Thoracic aorta (tissue), 2 donors: ENCODE measurements around the gene EXOC4. TPM values are rescaled to one million over a fixed set of nuclear protein-coding genes. Genes with fewer than 3 reads are reported as not detected.

ENCODE experiments used
- ATAC-seq: fragments of 150-250 bp; one replicate; pipeline ENCODE4 v1.8.0; 2017; ENCODE audit warnings: low read depth; ENCODE audit not compliant: insufficient number of reproducible peaks, low FRiP score
- DNase-seq: peaks from one replicate; pipeline ENCODE4 v3.0.0-alpha.2; 2020; ENCODE audit warnings: low spot score
- H3K27ac ChIP-seq, 2 donors: fragments of 200-600 bp; sonication (generic); 1 replicate in 1 of 2; 2 replicates in 1 of 2; pipeline ENCODE4 v1.5.1; 2016; ENCODE audit warnings: mild to moderate bottlenecking in 2 of 2, moderate library complexity in 2 of 2
- H3K27me3 ChIP-seq: fragments of 200-600 bp; sonication (generic); replicated peaks from 2 replicates; pipeline ENCODE4 v1.6.0; 2016; ENCODE audit warnings: mild to moderate bottlenecking; ENCODE audit not compliant: insufficient read depth
- H3K36me3 ChIP-seq: fragments of 200-600 bp; sonication (generic); one replicate; pipeline ENCODE4 v1.5.1; 2016
- H3K4me1 ChIP-seq, 2 donors: fragments of 200-600 bp; sonication (generic); 1 replicate in 1 of 2; 2 replicates in 1 of 2; pipeline versions ENCODE4 v1.5.1 to v1.6.0; 2016; ENCODE audit warnings: low read depth in 2 of 2, mild to moderate bottlenecking in 1 of 2; ENCODE audit not compliant: control insufficient read depth in 1 of 2
- H3K4me3 ChIP-seq: fragments of 200-600 bp; sonication (generic); 2 replicates; pipeline ENCODE4 v1.5.1; 2016; ENCODE audit warnings: mild to moderate bottlenecking
- H3K9me3 ChIP-seq: fragments of 200-600 bp; sonication (generic); 2 replicates; pipeline ENCODE4 v1.5.1; 2016
- CTCF ChIP-seq: fragments of 200-600 bp; sonication (generic); IDR thresholded peaks from one replicate; pipeline ENCODE4 v1.5.1; 2019; ENCODE audit warnings: antibody characterized with exemption
- total RNA-seq, 2 donors: library from RNA; depleted of rRNA; stranded (reverse); fragments of >200 nt; gene quantifications; one replicate each; pipeline versions ENCODE4 v1.1.0 to v1.2.3, GENCODE V29; 2016

Gene EXOC4
- total RNA-seq, 2 donors from 2014 or later = 65.3 to 72.8 TPM

- DNase-seq (no peak), ATAC-seq (no peak)
- Histone ChIP-seq H3K27ac (no peak overlapping the region), H3K9me3 (no peaks in the 10 kb centered on the region), H3K27me3 (no peaks in the 10 kb centered on the region), H3K4me1 (no peaks in the 10 kb centered on the region), H3K36me3 (no peaks in the 10 kb centered on the region), H3K4me3 (no peak overlapping the region)
- no peak for TF ChIP-seq CTCF
Observed at GRCh38 chr7:134084488-134085144, 831.7 kb downstream of the EXOC4 start.

GRCh38 chr7:134085311-134085710 is 832.4 kb downstream of the EXOC4 start:
- Histone ChIP-seq H3K36me3 (no peaks in the 10 kb centered on the region), H3K27me3 (no peaks in the 10 kb centered on the region), H3K27ac (no peak overlapping the region), H3K9me3 (no peaks in the 10 kb centered on the region), H3K4me1 (no peaks in the 10 kb centered on the region), H3K4me3 (no peak overlapping the region)
- no peak for TF ChIP-seq CTCF
- ATAC-seq = no peak
- DNase-seq = no peak

- no peak for DNase-seq
- Histone ChIP-seq H3K36me3 (no peaks in the 10 kb centered on the region), H3K27me3 (no peaks in the 10 kb centered on the region), H3K4me1 (no peaks in the 10 kb centered on the region), H3K9me3 (no peaks in the 10 kb centered on the region), H3K27ac (no peak overlapping the region), H3K4me3 (no peak overlapping the region)
- no peak for TF ChIP-seq CTCF
- no peak for ATAC-seq
Observed at GRCh38 chr7:134086998-134087735, 834.3 kb downstream of the EXOC4 start.

- no peaks in the 10 kb centered on the region for H3K27me3 ChIP-seq
- no peak overlapping the region for H3K27ac ChIP-seq
- ATAC-seq (no peak), DNase-seq (no peak)
- H3K9me3 ChIP-seq = no peaks in the 10 kb centered on the region
- H3K36me3 ChIP-seq = no peaks in the 10 kb centered on the region
- no peak for TF ChIP-seq CTCF
- no peak overlapping the region for H3K4me3 ChIP-seq
- no peaks in the 10 kb centered on the region for H3K4me1 ChIP-seq
Observed at GRCh38 chr7:134088199-134088598, 835.3 kb downstream of the EXOC4 start.

- ATAC-seq = no peak
- H3K27ac ChIP-seq = no peak overlapping the region
- no peaks in the 10 kb centered on the region for H3K27me3 ChIP-seq
- H3K9me3 ChIP-seq = no peaks in the 10 kb centered on the region
- no peaks in the 10 kb centered on the region for H3K4me1 ChIP-seq
- DNase-seq = no peak
- H3K36me3 ChIP-seq = no peaks in the 10 kb centered on the region
- TF ChIP-seq CTCF = no peak
- H3K4me3 ChIP-seq = no peak overlapping the region
Observed at GRCh38 chr7:134089446-134089845, 836.6 kb downstream of the EXOC4 start.
